ENCODE measurements around the gene DPYSL5. TPM values are rescaled to one million over a fixed set of nuclear protein-coding genes. Genes with fewer than 3 reads are reported as not detected.
A peak's percentile ranks its signal among the peaks of the same experiment; 100 is the strongest.

The DPYSL5 gene
- total RNA-seq, 1 donor from 2014 or later: not detected

DNA sequence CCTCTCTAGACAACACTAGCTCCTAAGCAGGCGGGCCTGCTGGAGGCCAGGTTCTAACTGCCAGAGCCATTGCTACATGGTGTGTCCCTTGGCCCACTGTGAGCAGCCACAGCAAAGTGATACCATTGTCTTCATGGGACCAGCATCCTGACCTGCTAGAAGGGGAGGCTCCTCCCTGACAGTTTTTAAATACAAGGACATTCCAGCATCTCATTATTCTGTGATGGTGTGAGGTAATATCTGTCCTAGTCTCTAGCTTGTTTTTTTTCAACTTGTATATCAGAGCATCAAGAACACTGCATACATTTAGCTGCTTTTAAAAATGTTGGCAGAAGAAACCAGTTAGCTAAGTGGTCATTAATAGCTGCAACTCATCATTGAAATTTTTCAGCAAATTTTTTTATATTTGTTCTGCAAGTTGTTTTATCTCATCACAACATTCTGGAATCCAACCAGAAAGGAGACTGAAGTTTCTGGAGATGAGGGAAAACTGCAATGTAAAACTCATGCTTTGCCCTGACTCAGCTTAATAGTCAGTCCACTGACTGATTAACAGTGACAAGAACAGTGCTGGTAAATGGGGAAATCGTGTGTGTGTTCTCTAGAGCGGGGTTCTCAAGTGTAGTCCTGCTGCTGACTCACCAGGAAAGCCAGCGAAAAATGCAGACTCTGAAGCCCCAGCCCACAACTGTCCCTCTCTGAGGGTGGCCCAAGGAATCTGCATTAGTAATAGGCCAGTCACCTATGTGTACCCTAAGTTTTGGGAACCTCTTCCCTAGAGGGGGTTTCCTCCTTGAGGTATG lies 140.3 kb downstream of the DPYSL5 start:
- peak in 1 of 2 donors; percentile 18 for DNase-seq (ENCODE audit: low read depth in 2 of 2)

DNA sequence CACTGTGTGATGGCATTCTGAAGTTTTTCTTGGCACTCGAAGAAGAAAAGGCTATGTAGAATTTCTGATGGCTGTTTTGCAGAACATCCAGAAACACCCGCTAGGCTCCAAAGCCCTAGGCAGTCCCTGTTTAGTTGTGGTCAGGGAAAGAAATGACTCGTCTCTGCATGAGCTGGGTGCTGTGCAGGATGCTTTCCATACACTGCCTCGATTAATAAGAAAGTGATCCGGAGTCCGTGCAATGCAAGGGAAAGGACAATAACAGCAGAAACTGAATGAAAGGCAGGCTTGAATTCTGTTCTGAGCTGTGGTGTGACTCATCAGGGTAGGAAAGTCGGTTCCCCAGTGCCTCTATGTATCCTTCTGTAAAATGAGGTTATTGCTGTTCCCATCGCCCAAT lies 141.2 kb downstream of the DPYSL5 start:
- no peak for DNase-seq (ENCODE audit: low read depth in 2 of 2)

DNA sequence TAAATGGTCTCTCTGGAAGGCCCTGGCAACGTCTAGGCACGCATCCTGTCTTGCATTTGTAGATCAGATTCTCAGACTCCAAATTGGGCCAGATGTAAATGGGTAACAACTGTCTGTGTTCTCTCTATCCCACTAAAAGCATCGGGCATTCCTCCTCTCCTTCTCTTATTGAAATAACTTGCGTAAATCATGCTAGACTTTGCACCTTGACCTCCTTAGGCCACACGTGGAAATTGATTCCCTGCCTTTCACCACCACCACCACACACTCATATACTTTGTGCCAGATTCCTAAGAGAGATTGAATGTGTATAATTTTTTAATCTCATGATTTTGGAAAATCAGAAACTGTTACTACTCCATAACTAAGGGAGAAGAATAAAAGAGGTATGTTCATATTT lies 143.8 kb downstream of the DPYSL5 start:
- DNase-seq (ENCODE audit: low read depth in 2 of 2): no peak

DNA sequence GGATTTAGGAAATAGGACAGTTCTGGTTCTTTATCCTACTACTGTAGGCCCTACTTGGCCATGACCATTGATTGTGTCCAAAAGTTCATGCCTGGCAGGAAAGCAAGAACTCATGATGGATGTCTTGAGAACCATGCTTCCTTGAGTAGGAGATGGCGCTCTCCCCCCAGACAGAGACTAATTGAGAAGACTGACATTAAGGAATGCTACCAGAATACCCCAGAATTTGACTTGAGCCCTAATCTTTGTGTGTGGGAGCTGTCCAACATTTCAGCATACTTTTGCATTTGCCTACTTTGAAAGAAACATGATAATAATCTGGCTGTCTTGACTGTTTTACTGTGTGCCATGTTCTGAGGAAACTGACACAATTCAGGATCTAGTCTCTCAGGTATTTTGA lies 145.8 kb downstream of the DPYSL5 start:
- no peak for DNase-seq (ENCODE audit: low read depth in 2 of 2)

DNA sequence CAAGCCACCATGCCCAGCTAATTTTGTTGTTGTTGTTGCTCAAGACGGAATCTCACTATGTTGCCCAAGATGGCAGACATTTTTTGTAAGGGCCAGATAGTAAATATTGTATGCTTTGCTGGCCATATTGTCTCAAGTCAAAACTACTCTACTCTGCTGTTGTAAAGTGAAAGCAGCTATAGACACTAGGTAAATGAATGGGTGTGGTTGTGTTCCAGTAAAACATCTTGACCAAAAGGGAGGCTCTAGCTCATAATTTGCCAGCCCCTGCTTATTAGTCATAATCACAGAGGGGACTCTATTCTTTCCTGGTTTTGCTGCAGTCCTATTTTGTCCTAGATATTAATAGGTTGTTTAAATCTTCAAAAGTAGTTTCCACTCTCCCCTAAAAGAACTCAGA lies 147.1 kb downstream of the DPYSL5 start:
- no peak for DNase-seq (ENCODE audit: low read depth in 2 of 2)

DNA sequence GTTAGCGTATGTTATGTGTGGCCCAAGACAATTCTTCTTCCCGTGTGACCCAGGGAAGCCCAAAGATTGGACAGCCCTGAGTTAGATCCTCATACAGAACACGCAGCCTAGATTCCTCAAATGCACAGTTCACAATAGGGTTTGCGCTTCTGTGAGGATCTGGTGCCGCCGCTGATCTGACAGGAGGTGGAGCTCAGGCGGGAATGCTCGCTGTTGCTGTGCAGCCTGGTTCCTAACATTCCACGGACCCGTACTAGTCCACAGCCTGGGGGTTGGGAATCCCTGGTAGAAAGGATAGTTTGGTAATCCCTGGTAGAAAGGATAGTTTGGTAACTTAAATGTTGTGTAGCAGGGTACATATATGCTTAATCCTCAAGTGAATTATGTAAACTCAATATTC lies 149.5 kb downstream of the DPYSL5 start:
- DNase-seq (ENCODE audit: low read depth in 2 of 2): no peak

DNA sequence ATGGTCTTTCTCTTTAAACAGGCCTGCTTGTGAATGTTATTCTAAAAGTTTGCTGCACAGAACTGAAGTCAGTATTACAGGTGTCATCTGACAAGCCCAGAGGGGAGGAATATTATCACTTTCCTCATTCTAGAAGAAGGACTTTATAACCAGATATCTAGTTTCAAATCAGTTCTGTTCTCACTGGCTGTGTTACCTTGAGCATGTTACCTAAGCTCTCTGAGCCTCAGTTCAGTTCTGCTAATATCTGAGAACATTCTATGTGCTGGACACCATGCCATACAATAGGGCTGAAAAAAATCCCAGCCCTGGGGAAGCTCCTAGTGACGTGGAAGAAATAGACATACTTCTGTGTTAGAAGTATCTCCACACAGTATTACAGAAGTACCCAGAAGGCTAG lies 150.4 kb downstream of the DPYSL5 start:
- no peak for DNase-seq (ENCODE audit: low read depth in 2 of 2)

Other genes starting within 250 kb of the DPYSL5 start
- gene CIB4, start 206.8 kb upstream of the DPYSL5 start, total RNA-seq: not detected in 2 replicates
- not detected in 2 replicates for gene KCNK3, start 155.4 kb upstream of the DPYSL5 start, total RNA-seq
- 23.1 and 38.3 TPM in 2 replicates for gene SLC35F6, start 83.8 kb upstream of the DPYSL5 start, total RNA-seq
- 2.8 and 7.8 TPM in 2 replicates for gene CENPA, start 62.1 kb upstream of the DPYSL5 start, total RNA-seq
- 0.65 and 0.79 TPM in 2 replicates for gene MAPRE3, start 122.5 kb downstream of the DPYSL5 start, total RNA-seq
- 14.2 and 19.4 TPM in 2 replicates for gene TMEM214, start 184.8 kb downstream of the DPYSL5 start, total RNA-seq
- gene AGBL5, start 203.5 kb downstream of the DPYSL5 start, total RNA-seq: 13.7 and 13.9 TPM in 2 replicates
- 477 and 564 TPM in 2 replicates for gene OST4, start 223.5 kb downstream of the DPYSL5 start, total RNA-seq
- 23.3 and 42.3 TPM in 2 replicates for gene EMILIN1, start 230.5 kb downstream of the DPYSL5 start, total RNA-seq
- gene KHK, start 238.6 kb downstream of the DPYSL5 start, total RNA-seq: 2.2 and 3.4 TPM in 2 replicates

All from lung microvascular endothelial cell (primary cell).